ENCODE measurements around the gene GLB1L3.

GRCh38 chr11:134312807-134313206 is 36.6 kb downstream of the GLB1L3 start:
- TF ChIP-seq POLR2A (IDR thresholded peaks at IDR 0.05) (no peak), CTCF (IDR thresholded peaks at IDR 0.05) (no peak)

Data from breast epithelium (tissue), 3 donors.